Gastrocnemius medialis (tissue), 4 donors: Measurements from ENCODE around the gene SF1.

Experiments
- POLR2A ChIP-seq, 2 donors: fragments of 450-650 bp; IDR thresholded peaks; one replicate each; pipeline ENCODE4 v1.6.1; 2017; ENCODE audit warnings: antibody characterized with exemption in 2 of 2, mild to moderate bottlenecking in 2 of 2, moderate library complexity in 2 of 2
- TF ChIP-seq, protein P1 (sequence below), 5 experiments: fragments of 450-650 bp in 3 of 5; fragments of 200-600 bp in 2 of 5; sonication (generic) in 2 of 5; IDR thresholded peaks in 4 of 5; conservative IDR thresholded peaks in 1 of 5; 1 replicate in 4 of 5; 2 replicates in 1 of 5; pipeline ENCODE4 v1.5.1; 2016 to 2019; ENCODE audit warnings: antibody characterized with exemption in 5 of 5, mild to moderate bottlenecking in 3 of 5, moderate library complexity in 3 of 5

DNA sequence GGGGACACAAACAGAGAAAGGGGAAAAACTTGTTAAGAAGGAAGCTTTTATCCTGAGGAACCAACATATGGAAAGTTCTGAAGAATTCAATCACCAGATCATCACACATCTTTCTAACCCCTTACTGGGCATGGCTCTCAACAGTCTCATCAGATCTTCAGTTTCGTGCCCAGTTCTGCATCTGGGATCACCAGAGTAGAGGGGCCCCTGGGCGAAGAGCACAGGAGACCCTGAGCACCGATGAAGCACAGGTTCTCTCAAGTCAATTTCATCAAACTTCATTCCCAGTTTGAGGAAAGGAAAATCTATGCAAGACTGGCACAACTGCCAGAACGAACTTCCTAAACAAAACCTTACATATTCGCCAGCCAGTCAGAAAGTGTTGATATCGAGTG lies 10.0 kb downstream of the SF1 start:
- TF ChIP-seq, protein P1, sequence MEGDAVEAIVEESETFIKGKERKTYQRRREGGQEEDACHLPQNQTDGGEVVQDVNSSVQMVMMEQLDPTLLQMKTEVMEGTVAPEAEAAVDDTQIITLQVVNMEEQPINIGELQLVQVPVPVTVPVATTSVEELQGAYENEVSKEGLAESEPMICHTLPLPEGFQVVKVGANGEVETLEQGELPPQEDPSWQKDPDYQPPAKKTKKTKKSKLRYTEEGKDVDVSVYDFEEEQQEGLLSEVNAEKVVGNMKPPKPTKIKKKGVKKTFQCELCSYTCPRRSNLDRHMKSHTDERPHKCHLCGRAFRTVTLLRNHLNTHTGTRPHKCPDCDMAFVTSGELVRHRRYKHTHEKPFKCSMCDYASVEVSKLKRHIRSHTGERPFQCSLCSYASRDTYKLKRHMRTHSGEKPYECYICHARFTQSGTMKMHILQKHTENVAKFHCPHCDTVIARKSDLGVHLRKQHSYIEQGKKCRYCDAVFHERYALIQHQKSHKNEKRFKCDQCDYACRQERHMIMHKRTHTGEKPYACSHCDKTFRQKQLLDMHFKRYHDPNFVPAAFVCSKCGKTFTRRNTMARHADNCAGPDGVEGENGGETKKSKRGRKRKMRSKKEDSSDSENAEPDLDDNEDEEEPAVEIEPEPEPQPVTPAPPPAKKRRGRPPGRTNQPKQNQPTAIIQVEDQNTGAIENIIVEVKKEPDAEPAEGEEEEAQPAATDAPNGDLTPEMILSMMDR (IDR thresholded peaks at IDR 0.05 in 4 of 5, conservative IDR thresholded peaks at IDR 0.05 in 1 of 5), result no peak
- no peak for TF ChIP-seq POLR2A (IDR thresholded peaks at IDR 0.05)
